Osteoblast (primary cell): ENCODE measurements around the gene SLC12A2. TPM values are rescaled to one million over a fixed set of nuclear protein-coding genes. Genes with fewer than 3 reads are reported as not detected.

Source experiments
- DNase-seq: peaks from one replicate; pipeline ENCODE4 v3.0.0; 2011; ENCODE audit warnings: low spot score, mixed read lengths; ENCODE audit not compliant: insufficient read length; ENCODE audit errors: missing footprints
- H2AFZ ChIP-seq: 2 replicates; pipeline ENCODE4 v1.6.0; 2011; ENCODE audit warnings: mild to moderate bottlenecking, low read length
- H3K27ac ChIP-seq: 2 replicates; pipeline ENCODE4 v1.5.1; 2011; ENCODE audit warnings: mild to moderate bottlenecking, low read depth, low read length, moderate library complexity
- H3K27me3 ChIP-seq: 2 replicates; pipeline ENCODE4 v1.6.0; 2012; ENCODE audit warnings: mild to moderate bottlenecking, control low read depth, inconsistent platforms, low read length, moderate library complexity; ENCODE audit not compliant: insufficient read depth
- H3K36me3 ChIP-seq: 2 replicates; pipeline ENCODE4 v1.5.1; 2011; ENCODE audit warnings: mild to moderate bottlenecking, low read length, control low read depth, moderate library complexity; ENCODE audit not compliant: insufficient read depth
- H3K4me1 ChIP-seq: 2 replicates; pipeline ENCODE4 v1.5.1; 2011; ENCODE audit warnings: mild to moderate bottlenecking, low read length, control low read depth, moderate library complexity; ENCODE audit not compliant: insufficient read depth
- H3K4me2 ChIP-seq: 2 replicates; pipeline ENCODE4 v1.6.0; 2011; ENCODE audit warnings: mild to moderate bottlenecking, low read length; ENCODE audit not compliant: insufficient read depth
- H3K4me3 ChIP-seq: fragments of 200-600 bp; sonication (generic); 3 replicates; pipeline ENCODE4 v1.5.1; 2012; ENCODE audit warnings: mild to moderate bottlenecking, low read length, inconsistent platforms; ENCODE audit not compliant: insufficient read depth
- H3K79me2 ChIP-seq: 2 replicates; pipeline ENCODE4 v1.6.0; 2012; ENCODE audit warnings: mild to moderate bottlenecking, low read length, control low read depth, inconsistent platforms; ENCODE audit not compliant: insufficient read depth
- H3K9me3 ChIP-seq: 2 replicates; pipeline ENCODE4 v1.5.1; 2011; ENCODE audit warnings: low read depth, low read length, control low read depth
- H4K20me1 ChIP-seq: 2 replicates; pipeline ENCODE4 v1.6.0; 2012; ENCODE audit warnings: mild to moderate bottlenecking, low read length, control low read depth; ENCODE audit not compliant: insufficient read depth
- CTCF ChIP-seq: IDR thresholded peaks from 2 replicates; pipeline ENCODE4 v1.5.1; 2011; ENCODE audit warnings: mild to moderate bottlenecking, low read depth, low read length, moderate library complexity; ENCODE audit errors: extremely low read depth
- total RNA-seq: library from RNA; depleted of rRNA; stranded (reverse); fragments of >200 nt; gene quantifications from 2 replicates; pipeline ENCODE4 v1.2.3, GENCODE V29; 2012

Gene SLC12A2
- total RNA-seq, 1 donor = 25.3 TPM

GRCh38 chr5:128135286-128135685, 51.7 kb downstream of the SLC12A2 start:
- Histone ChIP-seq H3K4me1 (no peaks in the 10 kb centered on the region), H4K20me1 (no peaks in the 10 kb centered on the region), H3K36me3 (peaks cover 6% of the 10 kb centered on the region), H2AFZ (no peak overlapping the region), H3K9me3 (no peaks in the 10 kb centered on the region), H3K27ac (no peak overlapping the region), H3K79me2 (no peaks in the 10 kb centered on the region), H3K4me2 (no peak overlapping the region), H3K4me3 (no peak overlapping the region), H3K27me3 (no peaks in the 10 kb centered on the region)
- no peak for TF ChIP-seq CTCF
- no peak for DNase-seq

GRCh38 chr5:128143911-128144310, 60.3 kb downstream of the SLC12A2 start:
- H2AFZ ChIP-seq = no peak overlapping the region
- no peak overlapping the region for H3K4me2 ChIP-seq
- H4K20me1 ChIP-seq = no peaks in the 10 kb centered on the region
- no peak for TF ChIP-seq CTCF
- no peak for DNase-seq
- H3K4me1 ChIP-seq = no peaks in the 10 kb centered on the region
- no peaks in the 10 kb centered on the region for H3K9me3 ChIP-seq
- no peaks in the 10 kb centered on the region for H3K79me2 ChIP-seq
- H3K4me3 ChIP-seq = no peak overlapping the region
- no peak overlapping the region for H3K27ac ChIP-seq
- H3K27me3 ChIP-seq = no peaks in the 10 kb centered on the region
- H3K36me3 ChIP-seq = no peaks in the 10 kb centered on the region

GRCh38 chr5:128144491-128144890, 60.9 kb downstream of the SLC12A2 start:
- H3K4me1 ChIP-seq = no peaks in the 10 kb centered on the region
- no peak overlapping the region for H3K27ac ChIP-seq
- no peak for TF ChIP-seq CTCF
- no peaks in the 10 kb centered on the region for H4K20me1 ChIP-seq
- H3K79me2 ChIP-seq = no peaks in the 10 kb centered on the region
- H3K27me3 ChIP-seq = no peaks in the 10 kb centered on the region
- DNase-seq = no peak
- no peak overlapping the region for H3K4me3 ChIP-seq
- no peak overlapping the region for H2AFZ ChIP-seq
- H3K4me2 ChIP-seq = no peak overlapping the region
- no peaks in the 10 kb centered on the region for H3K9me3 ChIP-seq
- H3K36me3 ChIP-seq = no peaks in the 10 kb centered on the region

- TF ChIP-seq CTCF = no peak
- H3K27ac ChIP-seq = no peak overlapping the region
- DNase-seq = no peak
- H3K4me1 ChIP-seq = no peaks in the 10 kb centered on the region
- H3K27me3 ChIP-seq = no peaks in the 10 kb centered on the region
- H3K4me2 ChIP-seq = no peak overlapping the region
- H4K20me1 ChIP-seq = no peaks in the 10 kb centered on the region
- no peaks in the 10 kb centered on the region for H3K36me3 ChIP-seq
- no peak overlapping the region for H2AFZ ChIP-seq
- no peaks in the 10 kb centered on the region for H3K79me2 ChIP-seq
- no peaks in the 10 kb centered on the region for H3K9me3 ChIP-seq
- H3K4me3 ChIP-seq = no peak overlapping the region
Observed at GRCh38 chr5:128146671-128147070, 63.1 kb downstream of the SLC12A2 start.
